GM12873 (cell line): Measurements from ENCODE around the gene EN1.

Experiments
- TF ChIP-seq, protein P1 (sequence below): IDR thresholded peaks from 2 replicates; pipeline ENCODE4 v1.5.1; 2012; ENCODE audit warnings: low read depth, mild to moderate bottlenecking, moderate library complexity, low read length, control low read depth; ENCODE audit not compliant: insufficient read depth; ENCODE audit errors: missing control alignments

EN1 gene

DNA sequence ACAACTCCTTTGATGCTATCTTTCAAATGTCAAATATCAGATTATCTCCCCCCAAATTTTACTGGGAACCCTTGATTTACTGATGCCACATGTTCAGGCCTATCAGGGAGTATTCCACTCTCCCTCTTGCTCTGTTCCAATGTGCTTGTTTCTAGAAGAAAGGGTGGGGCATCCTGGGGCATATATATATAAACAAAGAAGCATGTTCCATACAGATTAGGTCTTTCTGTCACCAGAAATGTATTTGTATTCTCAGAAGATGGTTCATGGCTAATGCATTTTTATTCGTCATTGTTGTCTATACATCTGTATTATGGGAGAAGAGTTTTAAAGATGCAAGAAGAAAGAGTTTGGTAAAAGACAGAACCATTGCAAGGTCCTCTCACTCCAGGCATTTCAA, 24.9 kb downstream of the EN1 start:
- TF ChIP-seq, protein P1, sequence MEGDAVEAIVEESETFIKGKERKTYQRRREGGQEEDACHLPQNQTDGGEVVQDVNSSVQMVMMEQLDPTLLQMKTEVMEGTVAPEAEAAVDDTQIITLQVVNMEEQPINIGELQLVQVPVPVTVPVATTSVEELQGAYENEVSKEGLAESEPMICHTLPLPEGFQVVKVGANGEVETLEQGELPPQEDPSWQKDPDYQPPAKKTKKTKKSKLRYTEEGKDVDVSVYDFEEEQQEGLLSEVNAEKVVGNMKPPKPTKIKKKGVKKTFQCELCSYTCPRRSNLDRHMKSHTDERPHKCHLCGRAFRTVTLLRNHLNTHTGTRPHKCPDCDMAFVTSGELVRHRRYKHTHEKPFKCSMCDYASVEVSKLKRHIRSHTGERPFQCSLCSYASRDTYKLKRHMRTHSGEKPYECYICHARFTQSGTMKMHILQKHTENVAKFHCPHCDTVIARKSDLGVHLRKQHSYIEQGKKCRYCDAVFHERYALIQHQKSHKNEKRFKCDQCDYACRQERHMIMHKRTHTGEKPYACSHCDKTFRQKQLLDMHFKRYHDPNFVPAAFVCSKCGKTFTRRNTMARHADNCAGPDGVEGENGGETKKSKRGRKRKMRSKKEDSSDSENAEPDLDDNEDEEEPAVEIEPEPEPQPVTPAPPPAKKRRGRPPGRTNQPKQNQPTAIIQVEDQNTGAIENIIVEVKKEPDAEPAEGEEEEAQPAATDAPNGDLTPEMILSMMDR, result no peak

DNA sequence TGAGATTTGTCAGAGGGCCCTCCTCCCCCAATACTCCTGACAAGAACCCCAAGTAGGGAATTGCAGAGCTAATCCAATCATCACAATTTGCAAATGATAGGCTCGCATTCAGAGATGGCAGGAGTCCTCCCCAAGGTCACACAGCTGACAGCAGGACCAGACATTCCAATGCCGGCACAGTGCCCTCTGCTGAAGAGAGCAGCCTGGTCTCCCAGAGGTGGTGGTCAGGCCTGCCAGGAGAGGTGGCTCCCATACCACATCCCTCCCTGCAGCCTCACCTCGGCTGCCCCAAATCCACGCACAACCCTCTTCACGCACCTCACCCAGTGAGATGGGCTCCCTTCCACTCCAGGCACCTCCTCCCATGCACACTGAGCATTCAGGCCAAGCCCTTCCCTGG, 25.4 kb downstream of the EN1 start:
- TF ChIP-seq, protein P1, result no peak

DNA sequence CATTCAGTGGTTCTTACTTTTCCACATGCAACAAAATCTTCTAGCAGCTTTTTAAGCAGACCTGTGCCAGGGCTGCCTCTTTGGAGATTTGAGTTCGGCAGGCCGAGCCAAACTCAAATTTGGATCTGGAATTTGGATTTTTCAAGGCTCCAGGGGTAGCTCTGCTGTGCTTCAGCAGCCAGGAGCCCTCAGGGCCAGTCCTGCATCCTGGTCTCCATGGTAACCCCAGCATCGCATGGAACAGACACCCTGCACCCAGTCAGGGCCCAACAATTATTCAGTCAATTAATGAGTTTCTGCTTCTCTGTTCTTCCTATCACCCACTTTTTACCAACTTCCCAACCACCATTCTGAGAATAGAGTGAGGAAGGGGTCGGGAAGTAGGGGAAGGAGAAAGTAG, 30.0 kb downstream of the EN1 start:
- TF ChIP-seq, protein P1, result no peak

DNA sequence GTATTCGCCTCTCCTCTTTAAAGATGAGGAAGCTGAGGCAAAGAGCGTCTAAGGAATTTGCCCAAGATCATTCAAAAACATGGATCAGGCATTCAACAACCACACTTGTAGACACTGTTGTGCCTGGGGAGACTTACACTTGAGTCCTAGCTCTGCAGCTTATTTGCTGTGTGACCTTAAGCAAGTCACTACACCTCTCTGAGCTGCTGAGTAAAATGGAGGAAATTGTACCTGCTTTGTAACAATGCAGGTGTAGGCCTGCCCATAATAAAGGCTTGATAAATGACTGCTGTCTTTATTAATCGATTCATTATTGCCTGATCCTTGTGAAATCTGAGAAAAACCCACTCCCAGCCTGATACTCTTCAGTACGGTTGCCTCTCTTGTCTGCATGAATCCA, 30.8 kb downstream of the EN1 start:
- TF ChIP-seq, protein P1, result no peak

DNA sequence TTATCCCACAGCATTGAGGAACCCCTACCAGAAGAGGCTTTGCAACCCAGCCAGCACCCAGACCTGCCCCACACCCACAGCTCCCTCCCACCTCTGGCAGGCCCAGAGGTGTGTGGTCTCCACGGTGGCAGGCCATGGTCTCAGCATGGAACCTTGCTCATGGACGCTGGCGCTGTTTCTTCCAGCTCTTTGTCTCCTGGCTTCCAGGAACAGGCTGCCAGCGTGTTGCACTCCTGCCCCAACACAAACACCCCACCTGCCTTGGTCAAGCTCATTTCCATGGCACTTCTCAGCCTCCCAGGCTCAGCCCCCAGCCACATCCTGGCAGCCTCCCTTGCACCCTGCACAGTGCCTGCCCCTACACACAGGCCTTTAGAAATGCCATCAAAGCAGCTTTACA, 31.7 kb downstream of the EN1 start:
- TF ChIP-seq, protein P1, result no peak

DNA sequence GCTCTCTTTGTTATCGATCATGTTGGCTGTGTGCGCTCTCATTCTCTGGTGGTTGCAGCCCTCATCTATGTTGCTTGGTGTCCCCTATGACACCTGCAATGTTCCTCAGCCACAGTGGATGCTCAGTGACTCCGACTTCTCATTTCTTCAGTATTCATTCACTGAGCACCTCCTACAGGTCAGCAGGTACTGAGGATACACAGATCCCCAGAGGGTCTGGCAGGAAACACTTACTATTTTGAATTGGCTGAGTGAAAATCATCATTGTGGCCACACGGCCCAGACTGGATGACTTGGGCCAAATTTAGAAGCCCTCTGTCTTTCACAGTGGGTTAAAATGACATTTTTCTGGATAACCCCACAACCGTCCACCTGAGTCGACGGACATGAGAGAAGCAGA, 32.1 kb downstream of the EN1 start:
- TF ChIP-seq, protein P1, result no peak

DNA sequence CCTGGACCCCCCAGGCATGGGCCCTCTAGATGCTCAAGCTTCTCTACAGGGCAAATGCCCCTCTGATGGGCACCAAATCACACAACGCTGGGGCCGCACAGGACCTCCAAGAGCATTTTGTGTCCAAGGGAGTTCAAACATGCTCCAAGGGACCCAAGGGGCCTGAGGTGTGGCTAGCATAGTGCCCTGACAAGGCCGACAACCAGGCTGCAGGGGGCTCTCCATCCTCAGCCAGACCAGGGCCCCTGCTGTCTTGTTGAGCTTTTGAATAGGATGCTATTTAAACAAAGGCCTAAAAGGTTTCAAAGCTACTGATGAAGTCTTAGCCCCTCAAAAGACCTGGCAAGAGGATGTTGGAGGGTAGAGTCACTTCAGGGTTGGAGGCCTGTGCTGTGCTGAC, 33.1 kb downstream of the EN1 start:
- TF ChIP-seq, protein P1, result no peak

DNA sequence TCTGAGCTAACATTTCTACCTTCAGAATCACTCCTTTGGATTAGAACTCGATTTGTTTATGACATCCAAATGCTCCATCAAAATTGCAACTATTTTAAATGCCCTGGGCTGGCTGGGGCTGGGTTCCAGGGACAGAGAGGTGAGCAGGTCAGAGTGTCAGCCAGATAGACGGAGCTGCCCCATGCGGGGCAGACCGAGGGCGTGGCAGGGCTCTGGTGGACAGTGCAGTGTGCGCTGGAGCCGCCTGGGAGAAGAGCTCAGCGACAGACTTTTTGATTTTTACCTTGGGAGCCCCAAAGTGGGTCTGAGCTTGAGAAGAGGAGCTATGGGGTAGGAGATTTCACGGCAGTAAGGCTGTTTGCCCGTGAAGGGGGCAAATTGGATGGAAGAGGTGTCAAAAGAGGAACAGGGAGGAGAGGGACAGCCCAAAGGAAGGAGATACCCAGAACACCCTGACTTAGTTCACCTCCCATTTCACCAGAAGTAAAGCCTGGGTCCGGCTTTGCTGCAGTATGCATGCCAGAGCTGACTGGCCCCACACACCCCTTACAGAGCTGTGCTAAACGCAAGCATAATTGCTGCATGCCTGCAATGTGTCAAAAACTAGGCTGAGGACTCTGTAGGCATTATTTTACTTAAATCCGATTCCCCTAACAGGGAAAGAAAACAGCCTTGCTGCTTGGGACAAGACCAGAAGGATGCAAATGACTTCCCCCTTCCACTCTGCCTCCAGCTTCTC, 33.7 kb downstream of the EN1 start:
- TF ChIP-seq, protein P1, result no peak
